Peyer's patch (tissue), 4 donors: Measurements from ENCODE around the gene SPTB.

Experiments
- CTCF ChIP-seq, 6 experiments: fragments of 450-650 bp in 4 of 6; fragments of 200-600 bp in 2 of 6; sonication (generic) in 1 of 6; IDR thresholded peaks; one replicate each; pipeline ENCODE4 v1.5.1; 2017 to 2019; ENCODE audit warnings: antibody characterized with exemption in 6 of 6, mild to moderate bottlenecking in 3 of 6, moderate library complexity in 1 of 6
- POLR2A ChIP-seq, 2 donors: fragments of 450-650 bp; IDR thresholded peaks; one replicate each; pipeline ENCODE4 v1.5.1; 2017; ENCODE audit warnings: antibody characterized with exemption in 2 of 2, mild to moderate bottlenecking in 2 of 2, moderate library complexity in 2 of 2

GRCh38 chr14:64865109-64865508 lies 14.6 kb downstream of the SPTB start:
- TF ChIP-seq POLR2A (IDR thresholded peaks at IDR 0.05) (no peak), CTCF (IDR thresholded peaks at IDR 0.05) (no peak)
